ENCODE data around the gene MBL2.

DNA sequence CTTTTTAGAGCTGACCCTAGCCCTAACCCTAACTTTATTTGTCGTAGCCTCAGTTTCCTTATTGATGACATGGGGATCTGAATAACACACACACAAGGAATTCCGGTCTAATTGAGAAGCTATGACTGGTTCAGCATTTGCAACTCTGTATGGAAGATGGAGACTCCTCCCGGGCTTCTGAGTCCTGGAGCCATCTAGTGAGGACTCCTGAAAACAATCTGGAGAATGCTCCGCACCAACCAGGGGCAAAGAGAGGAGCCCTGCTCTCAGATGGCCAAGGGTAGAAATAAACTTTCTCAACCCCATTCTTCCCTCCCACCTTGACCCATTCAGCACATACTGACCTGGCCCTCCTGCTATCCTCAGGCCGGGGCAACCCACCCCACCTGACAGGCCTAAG, 26.4 kb downstream of the MBL2 start:
- TF ChIP-seq, protein P1, sequence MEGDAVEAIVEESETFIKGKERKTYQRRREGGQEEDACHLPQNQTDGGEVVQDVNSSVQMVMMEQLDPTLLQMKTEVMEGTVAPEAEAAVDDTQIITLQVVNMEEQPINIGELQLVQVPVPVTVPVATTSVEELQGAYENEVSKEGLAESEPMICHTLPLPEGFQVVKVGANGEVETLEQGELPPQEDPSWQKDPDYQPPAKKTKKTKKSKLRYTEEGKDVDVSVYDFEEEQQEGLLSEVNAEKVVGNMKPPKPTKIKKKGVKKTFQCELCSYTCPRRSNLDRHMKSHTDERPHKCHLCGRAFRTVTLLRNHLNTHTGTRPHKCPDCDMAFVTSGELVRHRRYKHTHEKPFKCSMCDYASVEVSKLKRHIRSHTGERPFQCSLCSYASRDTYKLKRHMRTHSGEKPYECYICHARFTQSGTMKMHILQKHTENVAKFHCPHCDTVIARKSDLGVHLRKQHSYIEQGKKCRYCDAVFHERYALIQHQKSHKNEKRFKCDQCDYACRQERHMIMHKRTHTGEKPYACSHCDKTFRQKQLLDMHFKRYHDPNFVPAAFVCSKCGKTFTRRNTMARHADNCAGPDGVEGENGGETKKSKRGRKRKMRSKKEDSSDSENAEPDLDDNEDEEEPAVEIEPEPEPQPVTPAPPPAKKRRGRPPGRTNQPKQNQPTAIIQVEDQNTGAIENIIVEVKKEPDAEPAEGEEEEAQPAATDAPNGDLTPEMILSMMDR (IDR thresholded peaks at IDR 0.05) = no peak
- no peak for TF ChIP-seq POLR2A (IDR thresholded peaks at IDR 0.05)

All from uterus (tissue), 2 donors.